HepG2 (cell line): ENCODE results near the gene SDR39U1. TPM values are rescaled to one million over a fixed set of nuclear protein-coding genes. Genes with fewer than 3 reads are reported as not detected.

Experiments
- ARID5B ChIP-seq: IDR thresholded peaks from 2 replicates; pipeline ENCODE4 v1.4.0; 2020; ENCODE audit warnings: mild to moderate bottlenecking, missing genetic modification reagents
- ATF2 ChIP-seq: sonication (generic); formaldehyde crosslinking; IDR thresholded peaks from 2 replicates; pipeline ENCODE4 v1.4.0; 2020; ENCODE audit warnings: missing genetic modification reagents
- CEBPB ChIP-seq: IDR thresholded peaks from 2 replicates; pipeline ENCODE4 v1.6.1; 2011; ENCODE audit warnings: low read depth, low read length, improper control_type of control experiment, borderline replicate concordance
- DDIT3 ChIP-seq: sonication (generic); formaldehyde crosslinking; IDR thresholded peaks from 2 replicates; pipeline ENCODE4 v1.4.0; 2020; ENCODE audit warnings: mild to moderate bottlenecking, missing genetic modification reagents
- EED ChIP-seq: sonication (generic); formaldehyde crosslinking; IDR thresholded peaks from 2 replicates; pipeline ENCODE4 v1.5.0; 2020; ENCODE audit warnings: mild to moderate bottlenecking, missing genetic modification reagents
- GMEB1 ChIP-seq: sonication (generic); formaldehyde crosslinking; IDR thresholded peaks from 2 replicates; pipeline ENCODE4 v1.5.1; 2020; ENCODE audit warnings: missing genetic modification reagents, mild to moderate bottlenecking, borderline replicate concordance
- IRF2 ChIP-seq: IDR thresholded peaks from 2 replicates; pipeline ENCODE4 v1.6.1; 2018; ENCODE audit warnings: missing genetic modification reagents, missing compliant biosample characterization
- MAFF ChIP-seq: IDR thresholded peaks from 2 replicates; pipeline ENCODE4 v1.6.1; 2011; ENCODE audit warnings: low read depth, low read length, improper control_type of control experiment
- MBNL3 ChIP-seq: fragments of 250-450 bp; sonication (Bioruptor Pico); conservative IDR thresholded peaks from 2 replicates; pipeline ENCODE4 v1.8.0; 2022; ENCODE audit warnings: mild to moderate bottlenecking, inconsistent platforms
- PITX1 ChIP-seq: sonication (generic); formaldehyde crosslinking; IDR thresholded peaks from 2 replicates; pipeline ENCODE4 v1.5.1; 2020; ENCODE audit warnings: mild to moderate bottlenecking, missing genetic modification reagents
- SIN3A ChIP-seq: IDR thresholded peaks from 2 replicates; pipeline ENCODE4 v1.6.1; 2011; ENCODE audit warnings: low read depth, mild to moderate bottlenecking, control low read depth, low read length, borderline replicate concordance
- TRIM24 ChIP-seq: sonication (generic); formaldehyde crosslinking; IDR thresholded peaks from 2 replicates; pipeline ENCODE4 v1.8.0; 2022; ENCODE audit warnings: mild to moderate bottlenecking, missing genetic modification reagents
- ZBTB4 ChIP-seq: sonication (generic); formaldehyde crosslinking; IDR thresholded peaks from 2 replicates; pipeline ENCODE4 v1.4.0; 2020; ENCODE audit warnings: missing genetic modification reagents, mild to moderate bottlenecking, borderline replicate concordance
- ZIK1 ChIP-seq: sonication (generic); formaldehyde crosslinking; IDR thresholded peaks from 2 replicates; pipeline ENCODE4 v1.5.0; 2020; ENCODE audit warnings: mild to moderate bottlenecking, low read depth, missing genetic modification reagents, borderline replicate concordance
- ZNF33A ChIP-seq: sonication (generic); formaldehyde crosslinking; IDR thresholded peaks from 2 replicates; pipeline ENCODE4 v1.5.1; 2020; ENCODE audit warnings: missing genetic modification reagents, mild to moderate bottlenecking, moderate library complexity, borderline replicate concordance
- ZNF549 ChIP-seq: sonication (generic); formaldehyde crosslinking; IDR thresholded peaks from 2 replicates; pipeline ENCODE4 v1.5.0; 2020; ENCODE audit warnings: missing genetic modification reagents
- ZNF572 ChIP-seq: sonication (generic); formaldehyde crosslinking; IDR thresholded peaks from 2 replicates; pipeline ENCODE4 v1.5.1; 2020; ENCODE audit warnings: mild to moderate bottlenecking, missing genetic modification reagents
- ZNF773 ChIP-seq: sonication (generic); formaldehyde crosslinking; IDR thresholded peaks from 2 replicates; pipeline ENCODE4 v1.4.0; 2020; ENCODE audit warnings: missing genetic modification reagents, borderline replicate concordance
- polyA plus RNA-seq, 8 experiments: library from polyadenylated mRNA; depleted of rRNA in 3 of 8; stranded (reverse) in 7 of 8; unstranded in 1 of 8; fragments of >200 nt; fragmentation: Illumina TruSeq in 4 of 8; extraction: Trizol in 4 of 8; gene quantifications; 2 replicates each; pipeline versions ENCODE4 v1.2.1 to v1.2.3, GENCODE V29; 2011 to 2016; ENCODE audit warnings: low read depth in 4 of 8, missing spikeins in 1 of 8, mixed read lengths in 1 of 8; ENCODE audit not compliant: insufficient read depth in 1 of 8
- total RNA-seq, 5 experiments: library from RNA; depleted of rRNA; stranded (reverse); fragments of >200 nt; fragmentation: Illumina TruSeq; extraction: Trizol; gene quantifications; 2 replicates each; pipeline ENCODE4 v1.2.3, GENCODE V29; 2016; ENCODE audit warnings: low read depth in 1 of 5

SDR39U1 gene
- total and polyA plus RNA-seq, 2 of the 13 experiments (the other 11 are each of a cell fraction or from before 2014, with no cell fraction given): 34.4 to 129 TPM

- TF ChIP-seq ZIK1 (CRISPR knock-in tag) (peak; percentile 94), ZNF549 (CRISPR knock-in tag) (peak; percentile 68; the same call in 1 of the 2 replicates), TRIM24 (CRISPR knock-in tag) (peak; percentile 15; the same call in 1 of the 2 replicates), DDIT3 (CRISPR knock-in tag) (0 out of 2 replicates have a peak, but pooled peaks have one; percentile 40), ZNF572 (CRISPR knock-in tag) (peak; percentile 100), ZNF773 (CRISPR knock-in tag) (no peak; the same call in 1 of the 2 replicates), SIN3A (peak; percentile 96), ARID5B (CRISPR knock-in tag) (peak; percentile 71), CEBPB (peak; percentile 92), MBNL3 (no peak), EED (CRISPR knock-in tag) (peak; percentile 91; the same call in 1 of the 2 replicates), ZNF33A (CRISPR knock-in tag) (peak; percentile 77; the same call in 1 of the 2 replicates), GMEB1 (CRISPR knock-in tag) (peak; percentile 99), ATF2 (CRISPR knock-in tag) (peak; percentile 95), IRF2 (CRISPR knock-in tag) (peak; percentile 95), MAFF (peak; percentile 32; the same call in 1 of the 2 replicates), ZBTB4 (CRISPR knock-in tag) (peak; percentile 94), PITX1 (CRISPR knock-in tag) (peak; percentile 91)
Observed at GRCh38 chr14:24442240-24443052, at the start of gene SDR39U1 (continued).
